Cardiac atrium fibroblast (primary cell): Measurements from ENCODE around the gene TCEAL9. TPM values are rescaled to one million over a fixed set of nuclear protein-coding genes. Genes with fewer than 3 reads are reported as not detected.

Experiments
- total RNA-seq: library from RNA; depleted of rRNA; stranded (reverse); fragments of >200 nt; gene quantifications from 2 replicates; pipeline ENCODE4 v1.2.3, GENCODE V29; 2015

TCEAL9 gene, protein sequence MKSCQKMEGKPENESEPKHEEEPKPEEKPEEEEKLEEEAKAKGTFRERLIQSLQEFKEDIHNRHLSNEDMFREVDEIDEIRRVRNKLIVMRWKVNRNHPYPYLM
- 137 and 150 TPM in 2 replicates for total RNA-seq

GRCh38 chrX:103356130-103356798 is at the start of gene TCEAL9:
TCEAL9 (plus strand) TSS chrX:103356506; CDS start chrX:103357685, 1,179 bp downstream.

GRCh38 chrX:103310555-103311398 is 45.5 kb upstream of the TCEAL9 start, which contains the start of gene BEX2:
BEX2 (minus strand) TSS chrX:103310990; CDS start chrX:103309976, 1,014 bp downstream.

GRCh38 chrX:103329991-103330390 is 26.3 kb upstream of the TCEAL9 start, which contains the start of gene TCEAL7:
TCEAL7 (plus strand) TSS chrX:103330239; CDS start chrX:103331404, 1,165 bp downstream.

GRCh38 chrX:103376118-103376978 is 20.0 kb downstream of the TCEAL9 start, which contains the start of gene BEX3:
BEX3 (plus strand) TSS chrX:103376538; CDS start chrX:103377522, 984 bp downstream.

Other genes starting within 250 kb of the TCEAL9 start
- gene BEX4, start 141.4 kb upstream of the TCEAL9 start, total RNA-seq = 2.8 and 6.5 TPM in 2 replicates
- gene TCEAL8, start 101.4 kb upstream of the TCEAL9 start, total RNA-seq = 72.1 and 82.9 TPM in 2 replicates
- gene TCEAL5, start 79.8 kb upstream of the TCEAL9 start, total RNA-seq = not detected in 2 replicates
- gene BEX2, start 45.5 kb upstream of the TCEAL9 start, total RNA-seq = not detected in 2 replicates
- gene TCEAL7, start 26.3 kb upstream of the TCEAL9 start, total RNA-seq = 1.8 and 4.2 TPM in 2 replicates
- 170 and 245 TPM in 2 replicates for gene BEX3, start 20.0 kb downstream of the TCEAL9 start, total RNA-seq
- 0.16 and 0.90 TPM in 2 replicates for gene RAB40A, start 163.0 kb downstream of the TCEAL9 start, total RNA-seq
- gene TCEAL4, start 229.0 kb downstream of the TCEAL9 start, total RNA-seq = 148 and 255 TPM in 2 replicates